SK-N-SH (cell line): ENCODE data around the gene CD101.

Experiments
- CTCF ChIP-seq: fragments of 200-600 bp; sonication (generic); IDR thresholded peaks from 2 replicates; pipeline ENCODE4 v1.6.1; 2017; ENCODE audit warnings: antibody characterized with exemption, mild to moderate bottlenecking, moderate library complexity
- EP300 ChIP-seq, 2 experiments: IDR thresholded peaks; 2 replicates each; pipeline versions ENCODE4 v1.4.0 to v1.6.1; 2012; ENCODE audit warnings: borderline replicate concordance in 1 of 2, low read depth in 1 of 2, low read length in 1 of 2
- EZH2phosphoT487 ChIP-seq: fragments of 200-600 bp; sonication (generic); IDR thresholded peaks from 2 replicates; pipeline ENCODE4 v1.6.1; 2017; ENCODE audit warnings: low read depth, mixed run types, mild to moderate bottlenecking, antibody characterized with exemption, moderate library complexity, borderline replicate concordance
- FOXJ3 ChIP-seq: sonication (generic); formaldehyde crosslinking; IDR thresholded peaks from 2 replicates; pipeline ENCODE4 v1.5.1; 2020; ENCODE audit warnings: mild to moderate bottlenecking, missing genetic modification reagents
- GATA2 ChIP-seq: sonication (generic); formaldehyde crosslinking; IDR thresholded peaks from 2 replicates; pipeline ENCODE4 v1.5.0; 2020; ENCODE audit warnings: mild to moderate bottlenecking, missing genetic modification reagents
- IRF3 ChIP-seq: fragments of 150-350 bp; IDR thresholded peaks from 2 replicates; pipeline ENCODE4 v1.6.1; 2016; ENCODE audit warnings: mild to moderate bottlenecking, low read depth, low read length
- REST ChIP-seq: IDR thresholded peaks from 2 replicates; pipeline ENCODE4 v1.6.1; 2012; ENCODE audit warnings: mild to moderate bottlenecking, low read depth, low read length, moderate library complexity
- SIN3A ChIP-seq: IDR thresholded peaks from 2 replicates; pipeline ENCODE4 v1.6.1; 2012; ENCODE audit warnings: low read depth, mild to moderate bottlenecking, low read length, moderate library complexity, borderline replicate concordance
- USF2 ChIP-seq: fragments of 150-350 bp; IDR thresholded peaks from 2 replicates; pipeline ENCODE4 v1.6.1; 2017; ENCODE audit warnings: antibody characterized with exemption, low read length, low read depth, borderline replicate concordance
- ZBTB33 ChIP-seq: IDR thresholded peaks from 2 replicates; pipeline ENCODE4 v1.4.0; 2012; ENCODE audit warnings: low read depth, borderline replicate concordance

- TF ChIP-seq GATA2 (CRISPR knock-in tag) = no peak
- no peak for TF ChIP-seq FOXJ3 (CRISPR knock-in tag)
- no peak for TF ChIP-seq CTCF
- no peak for TF ChIP-seq SIN3A
- no peak for TF ChIP-seq EZH2phosphoT487
- TF ChIP-seq ZBTB33 = no peak
- no peak for TF ChIP-seq USF2
- TF ChIP-seq EP300 (IDR thresholded peaks at IDR 0.05; ENCODE audit: borderline replicate concordance in 1 of 2, low read depth in 1 of 2, low read length in 1 of 2) = no peak
- TF ChIP-seq REST = no peak
- no peak for TF ChIP-seq IRF3
Observed at GRCh38 chr1:116971258-116971860, 30.2 kb upstream of the CD101 start.
